H1 (cell line): ENCODE measurements around the gene MCC. TPM values are rescaled to one million over a fixed set of nuclear protein-coding genes. Genes with fewer than 3 reads are reported as not detected.

Experiments used
- CTCF ChIA-PET: fragments of 300-600 bp; sonication (Branson Sonifier 250); formaldehyde crosslinking; loops from one replicate; lab custom pipeline; 2021; ENCODE audit not compliant: partially characterized antibody; lab: Charles Lee
- POLR2A ChIA-PET: fragments of 300-600 bp; sonication (Branson Sonifier 250); formaldehyde crosslinking; loops from one replicate; lab custom pipeline; 2021; ENCODE audit warnings: inconsistent platforms; ENCODE audit not compliant: partially characterized antibody; lab: Charles Lee
- DNase-seq, 2 experiments: peaks; one replicate each; pipeline versions ENCODE4 v3.0.0 to v3.0.0-alpha.2; 2010 to 2022; ENCODE audit warnings: low spot score in 2 of 2, low read depth in 1 of 2, mixed read lengths in 1 of 2
- FAIRE-seq: peaks from 2 replicates; lab custom pipeline; 2011; peaks lifted over from hg19 to GRCh38; lab: Jason Lieb, UNC
- H2AFZ ChIP-seq: 2 replicates; pipeline ENCODE4 v1.8.1; 2012; ENCODE audit warnings: low read length, inconsistent platforms
- H2AK5ac ChIP-seq: 2 replicates; pipeline ENCODE4 v1.6.1; 2013; ENCODE audit warnings: low read depth, low read length
- H2BK120ac ChIP-seq: replicated peaks from 2 replicates; pipeline ENCODE3; 2013; ENCODE audit warnings: low read depth, low read length, inconsistent platforms
- H2BK12ac ChIP-seq: 2 replicates; pipeline ENCODE4 v1.6.1; 2013; ENCODE audit warnings: low read depth, low read length
- H2BK15ac ChIP-seq: 2 replicates; pipeline ENCODE4 v1.6.1; 2013; ENCODE audit warnings: low read length
- H2BK20ac ChIP-seq: 2 replicates; pipeline ENCODE4 v1.6.1; 2013; ENCODE audit warnings: low read length
- H2BK5ac ChIP-seq: 2 replicates; pipeline ENCODE4 v1.6.1; 2013; ENCODE audit warnings: low read depth, low read length
- H3K14ac ChIP-seq: 2 replicates; pipeline ENCODE4 v1.6.1; 2013; ENCODE audit warnings: inconsistent platforms; ENCODE audit not compliant: insufficient read length
- H3K18ac ChIP-seq: 2 replicates; pipeline ENCODE4 v1.6.1; 2013; ENCODE audit warnings: low read length; ENCODE audit errors: extremely low read depth
- H3K23ac ChIP-seq: 2 replicates; pipeline ENCODE4 v1.6.1; 2013; ENCODE audit warnings: inconsistent platforms; ENCODE audit not compliant: insufficient read length
- H3K23me2 ChIP-seq: 2 replicates; pipeline ENCODE4 v1.6.1; 2013; ENCODE audit warnings: low read depth, low read length
- H3K27ac ChIP-seq: 2 replicates; pipeline ENCODE4 v1.6.1; 2011; ENCODE audit warnings: low read depth, low read length, inconsistent platforms
- H3K27me3 ChIP-seq, 4 experiments: replicated peaks in 1 of 4; 1 replicate in 1 of 4; 2 replicates in 3 of 4; pipeline versions ENCODE4 v1.6.1 to v1.8.1; 2011 to 2013; ENCODE audit warnings: low read length in 3 of 4, mild to moderate bottlenecking in 3 of 4, inconsistent platforms in 2 of 4, mixed read lengths in 2 of 4, moderate library complexity in 1 of 4; ENCODE audit not compliant: control insufficient read depth in 3 of 4, insufficient read depth in 3 of 4; ENCODE audit errors: extremely low read depth in 1 of 4
- H3K36me3 ChIP-seq, 4 experiments: 2 replicates each; pipeline versions ENCODE4 v1.6.1 to v1.8.1; 2011 to 2013; ENCODE audit warnings: mild to moderate bottlenecking in 4 of 4, low read length in 3 of 4, moderate library complexity in 2 of 4, control low read depth in 1 of 4, inconsistent platforms in 1 of 4; ENCODE audit not compliant: insufficient read depth in 4 of 4, control insufficient read depth in 2 of 4
- H3K4ac ChIP-seq: replicated peaks from 2 replicates; pipeline ENCODE3; 2013; ENCODE audit warnings: low read length, low read depth, mixed read lengths, inconsistent platforms; ENCODE audit not compliant: insufficient read length
- H3K4me1 ChIP-seq, 4 experiments: replicated peaks in 1 of 4; 1 replicate in 1 of 4; 2 replicates in 3 of 4; pipeline versions ENCODE4 v1.6.1 to v1.8.1; 2011 to 2013; ENCODE audit warnings: low read length in 3 of 4, inconsistent platforms in 2 of 4, mixed read lengths in 1 of 4; ENCODE audit not compliant: insufficient read depth in 4 of 4, control insufficient read depth in 3 of 4
- H3K4me2 ChIP-seq, 2 experiments: 2 replicates each; pipeline versions ENCODE4 v1.6.1 to v1.8.1; 2011 to 2013; ENCODE audit warnings: low read depth in 2 of 2, low read length in 2 of 2, control low read depth in 1 of 2, inconsistent platforms in 1 of 2, mild to moderate bottlenecking in 1 of 2; ENCODE audit not compliant: insufficient read depth in 1 of 2
- H3K4me3 ChIP-seq, 4 experiments: fragments of 200-600, 300-600 bp in 1 of 4; sonication (generic), shearing (Covaris generic), sonication (Bioruptor Twin) in 1 of 4; 2 replicates each; pipeline versions ENCODE4 v1.5.1 to v1.8.1; 2011 to 2016; ENCODE audit warnings: low read length in 4 of 4, low read depth in 3 of 4, control low read depth in 2 of 4, inconsistent platforms in 2 of 4, mild to moderate bottlenecking in 2 of 4, mixed read lengths in 1 of 4, moderate library complexity in 1 of 4; ENCODE audit not compliant: insufficient read depth in 2 of 4; ENCODE audit errors: extremely low read depth in 1 of 4
- H3K56ac ChIP-seq: replicated peaks from 2 replicates; pipeline ENCODE3; 2013; ENCODE audit warnings: low read depth, mild to moderate bottlenecking, mixed read lengths, low read length, inconsistent platforms; ENCODE audit not compliant: insufficient read length
- H3K79me1 ChIP-seq: 2 replicates; pipeline ENCODE4 v1.6.1; 2013; ENCODE audit warnings: low read depth, low read length, control low read depth
- H3K79me2 ChIP-seq, 2 experiments: 2 replicates each; pipeline versions ENCODE4 v1.6.1 to v1.8.1; 2012 to 2013; ENCODE audit warnings: low read length in 2 of 2, mild to moderate bottlenecking in 2 of 2, inconsistent platforms in 1 of 2; ENCODE audit not compliant: insufficient read depth in 2 of 2, control insufficient read depth in 1 of 2
- H3K9ac ChIP-seq, 4 experiments: replicated peaks in 1 of 4; 1 replicate in 1 of 4; 2 replicates in 3 of 4; pipeline versions ENCODE4 v1.6.1 to v1.8.1; 2011 to 2013; ENCODE audit warnings: low read depth in 3 of 4, low read length in 3 of 4, control low read depth in 2 of 4, mild to moderate bottlenecking in 2 of 4, moderate library complexity in 2 of 4, inconsistent platforms in 1 of 4; ENCODE audit errors: extremely low read depth in 1 of 4
- H3K9me3 ChIP-seq, 2 experiments: 2 replicates each; pipeline versions ENCODE4 v1.6.1 to v1.8.1; 2012 to 2013; ENCODE audit warnings: mild to moderate bottlenecking in 2 of 2, moderate library complexity in 2 of 2, control low read depth in 1 of 2, inconsistent platforms in 1 of 2, low read depth in 1 of 2, low read length in 1 of 2, mixed read lengths in 1 of 2; ENCODE audit not compliant: insufficient read depth in 2 of 2
- H4K20me1 ChIP-seq, 2 experiments: replicated peaks in 1 of 2; 2 replicates each; pipeline versions ENCODE3 to v1.8.1; 2011 to 2013; ENCODE audit warnings: inconsistent platforms in 2 of 2, low read length in 2 of 2, mild to moderate bottlenecking in 1 of 2; ENCODE audit not compliant: insufficient read depth in 2 of 2, control insufficient read depth in 1 of 2
- H4K5ac ChIP-seq: 2 replicates; pipeline ENCODE4 v1.6.1; 2013; ENCODE audit warnings: low read length, low read depth, mixed read lengths, inconsistent platforms; ENCODE audit not compliant: insufficient read length
- H4K8ac ChIP-seq: 2 replicates; pipeline ENCODE4 v1.8.0; 2013; ENCODE audit warnings: mild to moderate bottlenecking, moderate library complexity, low read length, inconsistent platforms; ENCODE audit not compliant: insufficient read depth; ENCODE audit errors: extremely low read depth
- H4K91ac ChIP-seq: replicated peaks from 2 replicates; pipeline ENCODE3; 2013; ENCODE audit warnings: low read length, mixed read lengths, inconsistent platforms; ENCODE audit not compliant: insufficient read length
- CHD1 ChIP-seq: IDR thresholded peaks from 2 replicates; pipeline ENCODE4 v1.6.1; 2012; ENCODE audit warnings: low read depth, low read length, improper control_type of control experiment
- CREB1 ChIP-seq: IDR thresholded peaks from 2 replicates; pipeline ENCODE4 v1.6.1; 2012; ENCODE audit warnings: inconsistent platforms
- POLR2A ChIP-seq, 2 experiments: IDR thresholded peaks; 1 replicate in 1 of 2; 2 replicates in 1 of 2; pipeline ENCODE4 v1.6.1; 2011; ENCODE audit warnings: low read depth in 2 of 2, low read length in 2 of 2, mild to moderate bottlenecking in 2 of 2; ENCODE audit errors: control extremely low read depth in 1 of 2
- RFX5 ChIP-seq: IDR thresholded peaks from 2 replicates; pipeline ENCODE4 v1.6.1; 2011; ENCODE audit warnings: low read depth, low read length, improper control_type of control experiment, borderline replicate concordance
- TAF1 ChIP-seq: IDR thresholded peaks from 2 replicates; pipeline ENCODE4 v1.6.1; 2011; ENCODE audit warnings: mild to moderate bottlenecking, low read depth, low read length
- ZNF274 ChIP-seq: IDR thresholded peaks from 2 replicates; pipeline ENCODE4 v1.7.0; 2012; ENCODE audit warnings: low read length, borderline replicate concordance; ENCODE audit errors: extremely low read depth
- WGBS, 2 experiments: shearing (Covaris generic) in 1 of 2; methylation state at CpG; one replicate each; pipeline versions ENCODE4 v1.1.6 to v1.1.7; 2013 to 2015; ENCODE audit warnings: low lambda C conversion rate in 2 of 2, mixed read lengths in 2 of 2, inconsistent platforms in 1 of 2, low coverage in 1 of 2, missing lambda C conversion rate in 1 of 2; ENCODE audit not compliant: insufficient replicate concordance in 2 of 2, insufficient coverage in 1 of 2, insufficient read length in 1 of 2; ENCODE audit errors: extremely low coverage in 1 of 2, missing lambda C conversion rate in 1 of 2; 5-methylcytosine and 5-hydroxymethylcytosine counted together
- polyA plus RNA-seq, 7 experiments: library from polyadenylated mRNA; depleted of rRNA in 3 of 7; stranded (reverse) in 5 of 7; unstranded in 2 of 7; fragments of >200 nt in 5 of 7; fragments of 200-250 nt in 2 of 7; gene quantifications; 1 replicate in 5 of 7; 2 replicates in 1 of 7; 4 replicates in 1 of 7; pipeline versions ENCODE4 v1.2.1 to v1.2.3, GENCODE V29; 2011 to 2013; ENCODE audit warnings: missing spikeins in 2 of 7, mixed read lengths in 2 of 7
- total RNA-seq: library from RNA; stranded (reverse); fragmentation: NEBNext Ultra II Directional; extraction: Animal tissue kit (Norgen Biotek cat#: 25700); gene quantifications from 2 replicates; pipeline ENCODE4 v1.2.1, GENCODE V29; 2021
- TF ChIP-seq, protein P1 (sequence below): IDR thresholded peaks from 2 replicates; pipeline ENCODE4 v1.6.1; 2012; ENCODE audit warnings: inconsistent platforms

MCC gene
- total and polyA plus RNA-seq, 2 of the 8 experiments (the other 6 are each of a cell fraction or from before 2014, with no cell fraction given), result 2.6 to 18.3 TPM

DNA sequence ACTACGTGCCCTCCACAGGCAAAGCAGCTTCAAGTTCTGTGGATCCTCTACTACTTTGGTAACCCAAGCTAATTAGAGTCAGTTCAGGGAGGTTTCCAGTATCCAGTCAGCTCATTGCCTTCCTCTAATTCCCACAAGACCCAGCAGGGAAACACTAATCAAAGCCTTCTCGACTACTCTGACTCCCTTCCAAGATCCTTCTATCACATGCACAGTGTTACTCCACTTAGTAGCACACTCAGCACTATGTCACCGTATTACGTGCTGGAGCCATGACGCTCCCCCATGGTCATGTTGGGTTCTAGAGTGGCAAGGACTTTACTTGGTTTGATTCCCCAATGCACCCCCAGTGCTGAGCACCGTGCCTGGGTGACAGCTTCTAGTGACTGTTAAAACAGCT lies 458.6 kb downstream of the MCC start:
- H2BK5ac ChIP-seq, result no peak overlapping the region
- DNase-seq (no peak), FAIRE-seq (no peak)
- TF ChIP-seq CREB1 (no peak), POLR2A (IDR thresholded peaks at IDR 0.05; ENCODE audit: control extremely low read depth in 1 of 2, low read depth in 2 of 2, low read length in 2 of 2) (0 out of 3 replicates have a peak, but pooled peaks of 1 of the 2 experiments have one; percentile 12), RFX5 (no peak), TAF1 (no peak), CHD1 (no peak), ZNF274 (no peak)
- TF ChIP-seq, protein P1, sequence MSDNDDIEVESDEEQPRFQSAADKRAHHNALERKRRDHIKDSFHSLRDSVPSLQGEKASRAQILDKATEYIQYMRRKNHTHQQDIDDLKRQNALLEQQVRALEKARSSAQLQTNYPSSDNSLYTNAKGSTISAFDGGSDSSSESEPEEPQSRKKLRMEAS, result no peak
- 88% methylated on average over 6 of the region's 6 CpGs; no CpG with 5 or more reads in 1 of the 2 experiments for WGBS, 2 experiments
- H3K27ac ChIP-seq, result no peak overlapping the region
- H3K23me2 ChIP-seq, result no peaks in the 10 kb centered on the region
- H4K20me1 ChIP-seq, result no peaks in the 10 kb centered on the region
- no peak overlapping the region for H4K8ac ChIP-seq
- H3K4me2 ChIP-seq, result no peak overlapping the region
- H3K4me1 ChIP-seq, result peaks cover 4 to 10% (median 9%) of the 10 kb centered on the region in 4 experiments
- no peak overlapping the region for H3K9ac ChIP-seq
- H3K23ac ChIP-seq, result no peak overlapping the region
- no peak overlapping the region for H3K4ac ChIP-seq
- H4K5ac ChIP-seq, result no peak overlapping the region
- ChIA-PET CTCF (interaction anchor here (1.2 to 2.8 kb wide), 4 partner anchors 12 to 275 kb away, joined by 3 to 14 read pairs (median 8); no protein-coding TSS in a partner anchor), POLR2A (interaction anchor here (0.8 kb wide), 1 partner anchor 9 kb away, joined by 3 read pairs; no protein-coding TSS in a partner anchor)
- no peak overlapping the region for H3K14ac ChIP-seq
- peaks cover 3% of the 10 kb centered on the region; the same call in 1 of the 2 replicates for H3K79me1 ChIP-seq
- H3K79me2 ChIP-seq, result no peaks in the 10 kb centered on the region
- no peak overlapping the region for H2AFZ ChIP-seq
- no peak overlapping the region for H2BK120ac ChIP-seq
- H3K56ac ChIP-seq, result no peak overlapping the region
- H3K18ac ChIP-seq, result no peak overlapping the region
- no peak overlapping the region for H3K4me3 ChIP-seq
- peaks cover 0 to 33% (median 16%) of the 10 kb centered on the region in 4 experiments; a peak in 7 of 8 replicates for H3K36me3 ChIP-seq
- no peak overlapping the region for H2BK20ac ChIP-seq
- no peaks in the 10 kb centered on the region for H3K9me3 ChIP-seq
- no peak overlapping the region for H2BK12ac ChIP-seq
- no peak overlapping the region for H4K91ac ChIP-seq
- H3K27me3 ChIP-seq, result no peaks in the 10 kb centered on the region
- no peak overlapping the region for H2BK15ac ChIP-seq
- H2AK5ac ChIP-seq, result no peak overlapping the region
